Right lung (tissue), 5 donors: ENCODE results near the gene TENM3. TPM values are rescaled to one million over a fixed set of nuclear protein-coding genes. Genes with fewer than 3 reads are reported as not detected.

ENCODE experiments used
- DNase-seq, 2 donors: peaks; one replicate each; pipeline ENCODE4 v3.0.0-alpha.2; 2013
- polyA plus RNA-seq, 5 donors: library from polyadenylated mRNA; unstranded; fragments of 120-200 nt; gene quantifications; one replicate each; pipeline versions ENCODE4 v1.2.1 to v1.2.3, GENCODE V29; 2013; ENCODE audit warnings: inconsistent platforms in 1 of 5, low replicate concordance in 1 of 5; ENCODE audit not compliant: insufficient read length in 5 of 5, insufficient read depth in 1 of 5

TENM3 gene
- polyA plus RNA-seq, 5 donors = 1.9 to 4.6 (median 2.6) TPM

DNA sequence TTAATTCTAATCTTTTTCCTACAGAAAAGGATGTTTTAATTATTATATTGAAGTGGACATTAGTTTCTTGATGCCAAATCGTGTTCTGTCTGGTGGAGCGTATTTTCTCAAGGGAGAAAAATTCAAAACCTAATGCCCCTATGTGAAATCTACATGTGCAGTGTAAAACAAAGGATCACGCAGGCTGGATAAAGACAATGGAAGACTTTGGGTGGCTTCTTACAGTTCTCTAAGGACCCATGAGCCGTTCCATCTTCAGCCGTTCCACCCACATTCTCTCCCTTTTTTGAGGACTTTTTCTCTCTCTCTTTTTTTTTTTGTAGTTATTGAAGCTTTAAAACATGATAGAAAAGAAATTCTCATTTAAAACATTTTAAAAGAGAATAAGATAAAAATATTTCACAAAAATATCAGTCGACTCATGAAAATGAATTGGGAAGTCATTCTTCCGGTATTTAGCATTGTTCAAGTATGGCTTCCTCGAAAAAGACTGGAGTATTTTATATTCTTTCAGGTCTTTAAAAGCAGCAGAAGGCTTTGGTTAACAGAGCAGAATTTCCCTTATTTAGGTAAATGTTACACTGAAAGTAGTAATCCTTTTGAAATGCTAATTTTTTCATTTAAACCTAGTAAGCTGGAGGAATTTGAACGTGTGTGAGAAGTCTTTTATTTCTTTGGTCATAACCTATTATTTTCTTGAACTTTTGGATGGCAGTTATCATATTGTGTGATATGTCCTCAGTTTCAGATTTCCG lies 11.0 kb downstream of the TENM3 start:
- no peak for DNase-seq

DNA sequence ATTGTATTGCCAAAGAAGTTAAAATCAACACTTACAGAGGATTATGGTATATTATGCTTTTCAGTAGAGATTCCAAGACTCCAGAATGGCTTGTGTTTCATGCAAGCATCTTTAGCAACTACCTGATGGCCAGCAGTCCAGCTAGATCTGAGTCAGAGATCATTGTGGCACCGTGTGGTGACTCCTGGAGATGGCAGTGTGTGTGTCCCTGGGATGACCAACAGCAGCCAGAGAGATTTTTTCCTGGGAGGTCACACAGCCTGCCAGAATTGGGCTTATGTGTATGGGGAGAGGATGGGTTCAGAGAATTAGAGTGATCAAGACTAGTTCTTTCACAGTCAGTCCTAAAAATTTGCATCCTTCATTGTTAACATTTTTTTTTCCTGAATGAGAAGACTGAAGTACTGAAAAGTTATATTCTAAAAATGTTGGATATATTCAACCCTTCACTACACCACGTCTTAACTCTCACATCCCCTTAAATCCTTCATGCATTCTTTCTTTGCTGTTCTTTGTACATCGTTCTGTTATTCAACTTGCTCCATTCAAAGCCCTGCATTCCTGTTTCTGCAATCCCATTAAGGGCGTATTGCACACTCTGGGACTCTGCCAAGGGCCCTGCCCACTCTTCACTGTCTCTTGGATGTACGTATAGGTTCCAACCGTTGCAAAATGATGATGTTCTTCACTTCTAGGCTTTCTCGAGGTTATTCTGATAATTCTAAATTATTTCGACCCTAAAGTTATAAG lies 12.4 kb downstream of the TENM3 start:
- DNase-seq = no peak

DNA sequence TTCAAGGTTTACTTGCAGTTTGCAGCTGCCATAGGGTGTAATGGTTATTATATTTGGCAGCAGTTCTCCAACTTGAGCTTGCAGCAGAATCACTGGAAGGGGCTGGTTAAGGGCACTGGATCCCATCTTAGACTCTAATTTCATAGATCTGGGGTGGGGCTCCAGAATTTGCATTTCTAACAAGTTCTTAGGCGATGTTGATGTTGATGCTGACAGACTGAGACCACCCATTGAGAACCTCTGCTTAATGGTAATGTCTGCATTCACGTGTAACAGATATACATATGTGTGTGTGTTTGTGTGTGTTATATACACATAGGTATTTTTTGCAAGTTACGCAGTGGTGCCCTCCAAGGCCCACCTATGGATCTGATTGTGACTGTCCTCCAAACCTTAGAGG lies 13.8 kb downstream of the TENM3 start:
- DNase-seq = no peak

DNA sequence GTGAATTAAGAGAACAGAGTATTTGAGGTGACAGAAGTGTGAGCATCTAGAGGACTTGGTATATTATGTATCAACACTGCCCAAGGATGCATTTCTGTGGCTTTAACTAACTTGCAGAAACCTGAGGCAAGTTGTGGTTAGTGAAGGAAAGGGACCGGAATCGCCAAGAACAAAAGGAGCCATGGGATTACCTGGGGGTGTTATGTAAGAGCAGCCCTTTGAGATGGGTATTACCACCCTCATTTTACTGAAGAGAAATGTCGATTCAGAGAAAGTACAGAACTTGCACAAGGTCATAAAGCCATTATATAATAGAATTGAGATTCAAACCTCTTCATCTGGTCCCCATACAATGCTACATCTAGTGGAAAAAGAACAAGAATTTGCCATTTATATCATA lies 14.3 kb downstream of the TENM3 start:
- no peak for DNase-seq

DNA sequence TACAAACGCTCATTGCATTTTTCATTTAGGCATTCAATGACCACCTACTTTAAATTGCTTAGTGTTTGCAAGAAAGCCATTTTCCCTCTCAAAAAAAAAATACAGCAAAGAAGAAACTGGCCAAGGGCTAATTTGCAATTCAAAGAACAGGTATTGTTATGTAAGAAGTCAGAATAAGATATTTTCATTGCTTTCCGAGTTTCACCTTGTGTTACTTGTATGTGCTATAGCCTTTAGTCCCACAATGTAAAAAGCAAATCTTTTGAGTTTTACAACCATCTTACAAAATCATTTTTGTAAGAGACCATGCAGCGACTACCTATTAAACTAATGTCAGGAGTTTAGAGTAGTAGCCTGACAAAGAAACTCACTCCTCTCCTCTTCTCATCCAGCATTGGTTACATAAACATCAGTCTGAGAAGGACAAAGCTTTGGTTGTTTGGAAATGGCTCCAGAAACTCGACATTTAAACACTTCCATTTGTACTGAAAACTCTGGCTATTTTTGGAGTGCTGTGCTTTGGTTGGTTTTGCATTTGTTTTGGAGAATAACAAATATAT lies 15.3 kb downstream of the TENM3 start:
- DNase-seq = no peak

DNA sequence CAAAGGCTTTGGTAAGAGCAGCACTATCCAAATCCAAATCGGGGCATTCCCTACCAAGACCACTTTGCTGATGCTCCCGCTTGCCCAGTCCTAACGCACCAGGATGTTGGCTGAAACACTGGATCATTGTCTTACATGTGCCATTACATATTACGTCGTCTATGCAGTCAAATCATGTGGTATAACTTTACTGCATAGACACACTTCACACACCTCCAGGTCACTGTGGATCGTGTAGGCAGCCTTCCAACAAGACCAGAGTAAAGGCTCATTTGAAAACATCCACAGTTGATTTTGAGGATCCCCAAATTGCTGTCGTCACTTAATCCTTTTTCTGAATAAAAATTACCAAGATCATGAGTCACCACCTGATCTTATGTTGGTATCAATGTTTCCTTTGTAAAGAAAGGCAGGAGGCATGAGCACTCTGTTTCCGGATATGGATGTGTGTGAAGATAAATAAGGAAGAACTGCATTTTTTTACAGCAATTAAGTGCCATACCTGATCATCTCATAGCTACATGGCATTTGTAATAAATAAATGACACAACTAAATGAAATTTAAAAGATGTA lies 18.5 kb downstream of the TENM3 start:
- DNase-seq = no peak

DNA sequence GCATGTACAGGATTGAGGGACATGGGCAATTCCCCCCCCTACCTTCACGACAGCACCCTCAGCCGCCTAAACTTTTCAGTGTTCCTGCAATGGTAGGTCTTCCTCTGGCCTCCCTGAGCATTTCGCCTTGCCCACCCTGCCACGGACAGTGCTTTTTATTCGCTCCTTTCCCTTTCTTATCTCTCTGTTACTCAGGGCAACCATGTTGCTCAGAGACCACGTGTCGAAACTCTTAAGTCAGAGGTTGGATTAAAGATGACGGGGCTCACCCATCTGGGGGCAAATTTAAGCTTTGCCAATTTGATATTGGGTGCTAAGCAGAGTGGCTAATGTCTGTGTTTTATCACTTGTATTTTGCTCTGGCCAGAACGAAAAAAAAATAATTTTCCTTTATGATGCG lies 20.4 kb downstream of the TENM3 start:
- DNase-seq = no peak

DNA sequence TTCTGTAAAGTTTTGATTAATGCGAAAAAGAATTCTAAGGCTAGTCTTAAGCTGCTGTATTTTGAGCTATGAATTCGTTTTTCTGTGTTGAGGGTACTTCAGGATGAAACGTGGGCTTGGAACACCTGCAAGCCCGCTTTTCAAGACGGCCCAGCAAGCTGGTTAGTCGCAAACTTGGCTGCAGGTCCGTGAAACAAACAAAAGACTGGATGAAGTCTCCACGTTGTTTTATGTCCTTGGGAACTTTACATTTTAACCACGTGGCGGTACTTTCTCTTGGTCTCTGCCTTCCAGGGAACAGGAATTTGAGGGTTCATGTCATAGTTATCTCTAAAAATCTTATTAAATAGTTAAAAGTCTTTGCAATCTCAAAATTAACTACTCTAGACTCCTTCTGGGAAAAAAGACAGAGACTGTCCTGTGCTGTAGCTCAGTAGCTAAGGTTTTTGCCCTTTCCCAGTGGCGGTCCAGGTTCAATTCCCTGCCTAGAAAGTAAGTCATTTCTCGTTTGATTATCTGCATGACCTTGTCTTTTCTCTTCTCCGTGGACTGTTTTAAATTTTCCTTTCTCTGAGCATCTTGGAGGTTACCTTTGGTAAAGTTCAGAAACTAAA lies 21.0 kb downstream of the TENM3 start:
- no peak for DNase-seq

DNA sequence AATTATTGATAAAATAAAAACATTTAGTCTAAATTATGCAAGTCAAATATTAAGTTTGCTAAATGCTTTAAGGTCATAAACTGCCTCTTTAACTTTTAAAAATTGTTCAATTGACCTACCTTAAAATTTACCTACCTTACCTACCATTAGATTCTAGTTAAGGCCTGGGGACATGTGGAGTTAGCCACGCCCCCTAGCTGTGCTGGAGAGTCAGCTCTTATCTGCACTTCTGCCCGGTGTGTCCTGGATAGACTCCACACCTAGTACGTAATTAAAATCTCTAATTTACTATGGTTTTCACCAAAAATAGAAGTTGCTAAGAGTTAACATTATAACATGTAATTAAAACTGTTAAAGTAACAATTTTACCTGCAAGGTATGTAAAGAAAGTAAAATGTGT lies 22.7 kb downstream of the TENM3 start:
- no peak for DNase-seq

DNA sequence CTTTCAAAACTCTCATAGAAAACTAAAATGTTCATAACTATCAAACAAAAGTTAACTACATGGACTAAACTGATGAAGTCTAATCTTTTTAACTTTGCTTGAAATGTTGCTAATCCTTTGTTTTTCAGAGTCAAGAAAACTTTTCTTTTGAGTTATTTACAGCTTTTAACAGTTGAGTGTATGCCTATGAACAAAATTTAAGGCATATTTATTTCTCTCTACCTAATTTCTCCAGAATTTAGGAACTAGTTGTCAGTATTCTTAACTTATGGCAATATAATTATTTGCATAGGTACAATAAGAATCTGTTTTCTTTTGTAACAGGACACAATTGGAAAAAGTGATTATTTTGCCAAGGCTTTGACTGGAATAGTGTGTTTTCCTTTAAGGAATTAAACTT lies 23.8 kb downstream of the TENM3 start:
- no peak for DNase-seq

DNA sequence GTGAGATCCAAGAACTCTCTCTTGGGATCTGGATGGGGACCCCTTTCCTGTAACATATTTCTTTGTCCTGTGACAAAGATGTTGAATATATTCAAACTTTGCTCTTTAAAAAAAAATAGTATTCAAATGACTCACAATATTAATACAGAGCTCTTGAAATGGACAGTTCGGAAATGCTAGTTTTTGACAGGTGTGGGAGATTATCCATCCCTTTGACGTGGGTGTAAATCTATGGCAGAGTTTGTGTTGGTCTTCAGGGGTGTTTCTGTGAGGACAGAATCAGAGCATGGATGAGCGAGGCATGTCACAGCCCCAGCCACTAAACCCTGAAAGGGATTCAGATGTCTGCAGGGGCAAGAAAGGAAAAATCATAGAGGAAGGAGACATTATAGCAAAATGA lies 25.8 kb downstream of the TENM3 start:
- DNase-seq = no peak

DNA sequence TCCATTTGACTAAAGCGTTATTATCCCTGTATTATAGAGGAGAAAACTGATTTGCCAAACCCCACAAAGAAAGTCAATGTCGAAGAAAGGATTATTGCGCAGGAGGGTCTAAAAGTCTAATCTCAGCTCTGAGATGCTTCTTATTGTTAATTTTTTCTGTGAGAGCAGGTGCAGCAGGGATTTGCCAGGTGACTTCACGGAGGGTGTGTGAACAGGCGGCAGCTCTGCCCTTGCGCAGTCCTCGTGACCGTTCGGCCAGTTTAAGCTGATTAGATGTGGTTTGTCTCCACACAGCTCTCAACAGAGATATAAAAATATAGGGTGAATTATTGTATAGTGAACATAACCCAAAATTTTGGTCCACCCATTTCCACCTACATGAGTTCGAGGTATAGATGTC lies 28.5 kb downstream of the TENM3 start:
- no peak for DNase-seq

DNA sequence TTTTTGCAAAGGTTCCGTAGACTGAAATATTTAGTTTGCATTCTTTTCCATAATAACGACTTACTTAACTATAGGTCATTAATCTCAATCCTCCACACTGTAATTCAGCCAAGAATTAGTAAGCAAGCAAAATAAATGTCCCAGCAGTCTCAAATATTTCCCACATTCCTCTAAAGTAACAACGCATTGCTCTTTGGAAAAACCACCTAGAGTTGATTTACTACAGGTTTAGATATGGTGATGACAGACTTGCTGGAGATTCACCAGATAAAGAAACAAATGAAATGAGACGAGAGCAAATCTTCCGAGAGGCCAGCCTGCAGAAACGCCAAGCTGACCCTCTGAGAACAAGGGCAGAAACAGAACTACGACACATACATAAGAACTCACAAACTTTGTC lies 28.9 kb downstream of the TENM3 start:
- DNase-seq = no peak

DNA sequence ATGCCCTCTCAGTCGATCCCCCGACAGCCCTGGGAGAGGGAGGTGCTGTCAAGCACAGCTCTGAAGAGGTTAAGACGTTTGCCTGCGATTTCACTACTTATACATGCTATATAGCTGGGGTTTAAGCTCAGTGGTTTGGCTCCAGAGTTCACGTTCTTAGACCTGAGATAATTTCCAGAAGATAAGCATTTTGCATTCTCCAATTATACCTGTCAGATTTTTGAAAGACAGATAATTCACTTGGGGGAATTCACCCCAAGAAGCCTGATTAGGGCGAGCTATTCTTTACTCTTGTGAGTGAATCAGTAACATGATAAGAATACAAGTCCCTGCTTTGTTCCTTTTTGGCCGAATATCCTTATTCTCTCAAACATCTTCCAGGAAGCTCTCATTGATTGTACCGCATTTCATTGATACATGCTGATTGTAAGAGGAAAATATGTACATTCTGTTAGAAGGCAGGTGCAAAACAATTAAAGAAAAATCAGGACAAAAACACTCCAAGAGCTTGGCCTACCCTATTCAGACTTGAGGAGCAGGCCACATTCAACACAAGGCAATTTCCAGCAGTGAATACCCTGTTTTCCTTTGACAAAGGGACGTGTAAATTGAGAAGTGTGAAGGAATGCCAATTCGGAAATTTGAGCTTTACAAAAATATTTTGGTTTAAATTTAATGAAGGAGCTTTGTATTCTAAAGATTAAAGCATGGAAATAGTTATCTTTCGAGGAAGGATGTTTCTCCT lies 30.2 kb downstream of the TENM3 start:
- no peak for DNase-seq

DNA sequence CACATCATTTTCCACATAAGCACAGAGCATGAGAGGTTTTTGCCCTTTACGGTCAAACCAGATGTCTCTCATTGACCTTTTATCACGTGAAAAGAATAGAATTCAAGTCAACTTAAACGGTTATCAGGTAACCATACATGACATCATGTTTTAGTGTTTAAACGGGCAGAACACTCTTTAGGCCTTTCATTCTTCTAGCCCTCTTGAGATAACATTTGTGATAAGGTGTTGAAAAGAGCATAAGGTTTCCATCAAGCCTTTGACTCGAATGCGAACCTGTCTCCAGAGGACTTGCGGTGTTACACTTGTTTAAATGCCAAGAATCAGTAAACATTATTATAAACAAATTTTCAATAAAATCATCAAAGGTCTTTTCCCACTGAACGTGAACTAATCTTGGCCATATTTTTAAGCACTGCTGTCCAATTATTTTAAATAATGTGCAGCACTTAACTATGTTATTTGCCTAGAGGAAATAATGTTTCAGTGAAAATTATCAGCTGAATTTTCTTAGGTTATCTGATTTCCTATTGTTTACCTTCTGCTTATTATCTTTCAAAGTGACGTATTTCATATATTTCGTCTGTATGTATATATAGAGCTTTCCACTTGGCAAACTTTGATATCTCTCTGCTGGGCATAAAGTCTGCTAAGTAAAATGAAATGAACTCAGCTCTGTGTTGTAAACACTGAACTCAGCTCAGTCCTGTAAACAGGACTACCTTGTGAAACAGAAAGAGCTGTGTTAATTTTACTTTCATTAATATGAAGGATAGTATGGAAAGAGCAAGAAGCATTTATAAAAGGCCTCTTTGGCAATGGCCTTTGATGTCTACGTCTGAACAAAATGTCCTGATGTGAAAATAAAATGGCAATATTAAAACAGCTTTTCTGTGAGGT lies 33.3 kb downstream of the TENM3 start:
- DNase-seq = no peak

DNA sequence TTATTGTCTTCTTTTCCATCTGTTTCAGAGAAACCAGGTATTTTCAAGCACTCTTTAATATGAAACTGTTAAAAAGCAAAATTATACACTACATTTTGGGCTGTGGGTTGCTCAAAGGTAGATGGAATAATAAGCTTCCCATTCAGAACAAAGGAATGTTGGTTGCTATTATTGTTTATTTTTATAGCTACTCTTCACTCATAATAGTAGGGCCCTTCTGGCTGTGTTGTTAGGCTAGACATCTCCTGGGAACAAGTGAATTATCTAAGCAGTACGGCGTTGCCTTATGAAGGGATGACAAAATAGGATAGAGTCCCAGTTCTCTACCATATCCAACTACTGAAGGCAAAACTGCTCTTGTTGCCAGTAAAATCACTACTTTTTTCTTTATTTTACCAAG lies 34.2 kb downstream of the TENM3 start:
- DNase-seq = no peak

DNA sequence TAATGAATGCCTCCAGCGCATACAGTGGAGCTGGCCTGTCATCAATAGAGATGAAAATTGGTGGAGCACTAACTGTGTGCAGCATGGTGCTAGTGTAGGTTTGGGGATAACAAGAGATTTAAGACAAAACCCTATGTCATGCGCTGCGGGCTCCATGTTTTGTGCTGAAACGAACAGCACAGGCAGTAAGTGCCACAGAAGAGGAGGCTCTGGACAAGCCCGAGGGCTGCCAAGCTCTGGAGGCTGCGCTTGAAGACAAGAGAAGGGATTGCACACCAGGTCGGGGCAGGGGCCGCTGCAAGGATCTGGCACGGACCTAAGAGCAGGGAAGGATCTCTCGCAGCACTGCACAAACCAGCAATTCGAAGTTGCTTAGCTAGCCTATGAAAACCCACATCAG lies 35.5 kb downstream of the TENM3 start:
- DNase-seq = no peak

DNA sequence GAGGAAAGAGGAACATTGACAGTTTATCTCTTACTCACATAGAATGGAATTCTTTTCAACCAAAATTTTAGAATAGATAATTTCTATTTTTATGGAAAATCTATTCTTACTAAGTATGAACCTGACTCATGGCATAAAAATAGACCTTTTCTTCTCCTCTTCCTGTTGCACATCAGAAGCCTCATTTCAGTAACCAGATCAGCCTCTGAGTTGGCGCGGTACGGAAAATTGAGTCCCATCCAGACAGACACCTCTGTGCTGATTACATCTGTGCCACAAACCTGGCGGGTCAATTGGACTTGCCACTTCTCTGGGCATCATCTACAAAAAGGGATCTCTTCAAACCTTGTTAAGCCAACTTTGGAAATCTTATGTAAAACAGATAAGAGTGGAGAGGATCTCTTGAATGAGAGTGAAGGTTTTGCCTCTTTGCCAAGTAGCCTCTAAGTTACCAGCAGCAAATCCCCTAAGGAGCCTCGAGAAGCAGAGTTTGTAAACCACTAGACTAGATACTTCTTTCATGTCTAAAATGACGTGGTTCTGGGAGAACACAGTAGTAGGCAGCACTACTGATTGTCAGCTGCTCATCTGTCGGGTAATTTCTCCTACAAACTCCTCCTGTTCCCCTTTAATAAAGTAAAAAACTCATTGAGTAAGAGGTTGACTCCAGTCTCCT lies 37.4 kb downstream of the TENM3 start:
- no peak for DNase-seq

DNA sequence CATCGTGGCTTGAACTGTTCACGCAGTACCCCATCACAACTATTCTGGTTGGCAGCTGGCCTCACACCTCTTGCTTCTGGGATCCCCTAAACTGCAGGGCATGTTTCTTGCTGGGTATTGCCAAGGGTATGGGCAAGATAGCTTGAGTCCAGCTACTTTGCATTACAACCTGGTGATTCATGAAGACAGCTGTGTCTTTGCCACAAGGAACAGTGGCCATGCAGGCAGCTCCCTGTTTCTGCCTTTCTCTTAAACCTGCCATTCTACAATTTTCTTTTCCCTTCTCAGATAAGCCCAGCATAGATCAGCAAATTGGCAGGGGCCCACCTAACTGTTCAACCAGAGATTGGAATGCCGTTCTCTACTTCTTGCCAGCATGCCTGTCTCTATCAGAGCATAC lies 42.8 kb downstream of the TENM3 start:
- no peak for DNase-seq

DNA sequence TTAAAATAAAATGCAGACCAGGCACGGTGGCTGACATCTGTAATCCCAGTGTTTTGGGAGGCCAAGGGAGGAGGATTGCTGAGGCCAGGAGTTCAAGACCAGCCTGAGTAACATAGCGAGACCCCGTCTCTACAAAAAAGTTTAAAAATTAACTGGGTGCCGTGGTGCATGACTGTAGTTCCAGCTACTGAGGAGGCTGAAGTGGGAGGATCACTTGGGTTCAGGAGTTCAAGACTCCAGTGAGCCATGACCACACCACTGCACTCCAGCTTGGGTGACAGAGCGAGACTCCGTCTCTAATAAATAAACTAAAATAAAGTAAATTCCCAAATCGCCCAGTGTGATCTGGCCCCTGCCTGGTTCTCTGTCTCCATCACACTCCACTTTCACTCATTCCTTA lies 43.7 kb downstream of the TENM3 start:
- no peak for DNase-seq
